GM23248 (cell line): Measurements from ENCODE around the gene PRSS33. TPM values are rescaled to one million over a fixed set of nuclear protein-coding genes. Genes with fewer than 3 reads are reported as not detected.

Experiments used
- DNase-seq: peaks from one replicate; pipeline ENCODE4 v3.0.0-alpha.2; 2015
- H2AFZ ChIP-seq: fragments of 200-600 bp; sonication (generic); 2 replicates; pipeline ENCODE4 v1.6.1; 2016; ENCODE audit warnings: antibody characterized with exemption
- H3F3A ChIP-seq: fragments of 200-600 bp; sonication (generic); 2 replicates; pipeline ENCODE4 v1.6.1; 2016; ENCODE audit warnings: mild to moderate bottlenecking, antibody characterized with exemption, mixed run types; ENCODE audit not compliant: insufficient read depth
- H3K27ac ChIP-seq: fragments of 200-600 bp; sonication (generic); 2 replicates; pipeline ENCODE4 v1.5.1; 2016; ENCODE audit warnings: mild to moderate bottlenecking
- H3K27me3 ChIP-seq: fragments of 200-600 bp; sonication (generic); replicated peaks from 2 replicates; pipeline ENCODE4 v1.6.1; 2016; ENCODE audit warnings: mild to moderate bottlenecking; ENCODE audit not compliant: insufficient read depth
- H3K36me3 ChIP-seq: fragments of 200-600 bp; sonication (generic); 2 replicates; pipeline ENCODE4 v1.6.1; 2016; ENCODE audit warnings: low read depth, mild to moderate bottlenecking
- H3K4me1 ChIP-seq: fragments of 200-600 bp; sonication (generic); 2 replicates; pipeline ENCODE4 v1.6.1; 2016; ENCODE audit warnings: mild to moderate bottlenecking; ENCODE audit not compliant: insufficient read depth
- H3K4me2 ChIP-seq: fragments of 200-600 bp; sonication (generic); one replicate; pipeline ENCODE4 v1.6.1; 2016; ENCODE audit warnings: mild to moderate bottlenecking; ENCODE audit not compliant: unreplicated experiment
- H3K4me3 ChIP-seq: fragments of 200-600 bp; sonication (generic); 2 replicates; pipeline ENCODE4 v1.5.1; 2016; ENCODE audit warnings: mild to moderate bottlenecking
- H3K79me2 ChIP-seq: fragments of 200-600 bp; sonication (generic); 2 replicates; pipeline ENCODE4 v1.6.1; 2016; ENCODE audit warnings: mild to moderate bottlenecking; ENCODE audit not compliant: insufficient read depth
- H3K9ac ChIP-seq: fragments of 200-600 bp; sonication (generic); 2 replicates; pipeline ENCODE4 v1.6.1; 2016; ENCODE audit warnings: mild to moderate bottlenecking
- H3K9me2 ChIP-seq: fragments of 200-600 bp; sonication (generic); 2 replicates; pipeline ENCODE4 v1.6.1; 2016; ENCODE audit warnings: mixed run types, mild to moderate bottlenecking, moderate library complexity; ENCODE audit not compliant: insufficient read depth
- H3K9me3 ChIP-seq: fragments of 200-600 bp; sonication (generic); one replicate; pipeline ENCODE4 v1.6.1; 2017; ENCODE audit warnings: low read depth
- H4K20me1 ChIP-seq: fragments of 200-600 bp; sonication (generic); 2 replicates; pipeline ENCODE4 v1.6.0; 2016; ENCODE audit not compliant: insufficient read depth
- EZH2 ChIP-seq: fragments of 200-600 bp; sonication (generic); IDR thresholded peaks from 2 replicates; pipeline ENCODE4 v1.6.1; 2018; ENCODE audit warnings: antibody characterized with exemption, mild to moderate bottlenecking; ENCODE audit not compliant: insufficient read depth, poor library complexity, severe bottlenecking
- EZH2phosphoT487 ChIP-seq: fragments of 200-600 bp; sonication (generic); IDR thresholded peaks from 2 replicates; pipeline ENCODE4 v1.6.1; 2018; ENCODE audit warnings: antibody characterized with exemption, moderate library complexity, mild to moderate bottlenecking, low read depth; ENCODE audit not compliant: insufficient read depth
- WGBS, 2 experiments: methylation state at CpG; one replicate each; pipeline ENCODE4 v1.1.6; 2015 to 2017; ENCODE audit warnings: low lambda C conversion rate in 2 of 2, low coverage in 1 of 2; ENCODE audit errors: missing lambda C conversion rate in 2 of 2; 5-methylcytosine and 5-hydroxymethylcytosine counted together
- in situ Hi-C: fragments of 300-500 bp; cut with MboI; formaldehyde crosslinking; loops from 2 replicates; pipeline ENCODE4 v1.15.0; 2020
- polyA plus RNA-seq: library from polyadenylated mRNA; unstranded; fragments of >200 nt; fragmentation: Nextera tagmentation; extraction: Ambion mirVana; gene quantifications from 2 replicates; pipeline ENCODE4 v1.2.1, GENCODE V29; 2016
- total RNA-seq: library from RNA; depleted of rRNA; stranded (reverse); fragments of >200 nt; shearing (Covaris generic); gene quantifications from 2 replicates; pipeline ENCODE4 v1.2.3, GENCODE V29; 2014

The PRSS33 gene
- total and polyA plus RNA-seq, 2 experiments from 2014 or later: not detected

- no peak within 1 kb of the TSS for H2AFZ ChIP-seq
- H3K4me1 ChIP-seq: no peaks in the 10 kb centered on the region
- no peaks in the 10 kb centered on the region for H3K9me3 ChIP-seq
- TF ChIP-seq EZH2 (no peak), EZH2phosphoT487 (no peak)
- in situ Hi-C loops: no loop called here
- no peaks in the 10 kb centered on the region for H3F3A ChIP-seq
- WGBS, 2 experiments: 53 to 56% methylated on average over 19 to 28 of the region's 28 CpGs
- H3K4me3 ChIP-seq: no peak within 1 kb of the TSS
- no peak within 1 kb of the TSS for H3K9ac ChIP-seq
- H3K9me2 ChIP-seq: no peaks in the 10 kb centered on the region
- no peaks in the 10 kb centered on the region for H3K36me3 ChIP-seq
- no peak within 1 kb of the TSS for H3K27ac ChIP-seq
- H4K20me1 ChIP-seq: no peaks in the 10 kb centered on the region
- H3K27me3 ChIP-seq: peaks cover 41% of the 10 kb centered on the region
- H3K4me2 ChIP-seq: no peak within 1 kb of the TSS
- no peak for DNase-seq
- no peaks in the 10 kb centered on the region for H3K79me2 ChIP-seq
Observed at GRCh38 chr16:2816751-2817339, 29.5 kb upstream of the PRSS33 start, which contains the start of gene PRSS21. Gene PRSS21, plus strand, starts transcription at chr16:2817237. Its CDS starts 32 bp downstream, at chr16:2817269.

- Histone ChIP-seq H3K36me3 (no peaks in the 10 kb centered on the region), H3K4me3 (no peak overlapping the region), H3K27ac (no peak overlapping the region), H3K4me1 (no peaks in the 10 kb centered on the region), H3K27me3 (peaks cover 43% of the 10 kb centered on the region; the same call in 1 of the 2 replicates), H3F3A (no peaks in the 10 kb centered on the region), H3K9me2 (no peaks in the 10 kb centered on the region), H3K9ac (no peak overlapping the region), H4K20me1 (no peaks in the 10 kb centered on the region), H2AFZ (no peak overlapping the region), H3K79me2 (no peaks in the 10 kb centered on the region), H3K4me2 (no peak overlapping the region), H3K9me3 (no peaks in the 10 kb centered on the region)
- 61 to 67% methylated on average over 7 to 10 of the region's 10 CpGs for WGBS, 2 experiments
- no peak for DNase-seq
- TF ChIP-seq EZH2 (no peak), EZH2phosphoT487 (no peak)
- in situ Hi-C loops: no loop called here
Observed at GRCh38 chr16:2815299-2815771, 28.0 kb upstream of the PRSS33 start.

- Histone ChIP-seq H4K20me1 (no peaks in the 10 kb centered on the region), H3K4me1 (no peaks in the 10 kb centered on the region), H3K4me3 (no peak overlapping the region), H3K9ac (no peak overlapping the region), H3K9me3 (no peaks in the 10 kb centered on the region), H3K4me2 (no peak overlapping the region), H3F3A (no peaks in the 10 kb centered on the region), H3K27ac (no peak overlapping the region), H2AFZ (no peak overlapping the region), H3K36me3 (no peaks in the 10 kb centered on the region), H3K27me3 (peaks cover 43% of the 10 kb centered on the region; the same call in 1 of the 2 replicates), H3K9me2 (no peaks in the 10 kb centered on the region), H3K79me2 (no peaks in the 10 kb centered on the region)
- in situ Hi-C loops: no loop called here
- WGBS, 2 experiments: 62 to 63% methylated on average over 17 to 20 of the region's 20 CpGs
- DNase-seq: no peak
- no peak for TF ChIP-seq EZH2phosphoT487
- TF ChIP-seq EZH2: no peak
Observed at GRCh38 chr16:2814551-2815298, 27.4 kb upstream of the PRSS33 start.

- H3K4me3 ChIP-seq: no peak overlapping the region
- no peaks in the 10 kb centered on the region for H3F3A ChIP-seq
- WGBS, 2 experiments: 19% methylated on average over 6 to 7 of the region's 7 CpGs
- no peaks in the 10 kb centered on the region for H3K9me2 ChIP-seq
- H3K9me3 ChIP-seq: no peaks in the 10 kb centered on the region
- H2AFZ ChIP-seq: no peak overlapping the region
- H3K9ac ChIP-seq: no peak overlapping the region
- TF ChIP-seq EZH2 (no peak), EZH2phosphoT487 (no peak)
- H3K79me2 ChIP-seq: no peaks in the 10 kb centered on the region
- H3K4me1 ChIP-seq: no peaks in the 10 kb centered on the region
- peaks cover 39% of the 10 kb centered on the region; the same call in 1 of the 2 replicates for H3K27me3 ChIP-seq
- in situ Hi-C loops: no loop called here
- no peaks in the 10 kb centered on the region for H4K20me1 ChIP-seq
- no peak overlapping the region for H3K27ac ChIP-seq
- no peaks in the 10 kb centered on the region for H3K36me3 ChIP-seq
- DNase-seq: no peak
- no peak overlapping the region for H3K4me2 ChIP-seq
Observed at GRCh38 chr16:2813771-2814221, 26.4 kb upstream of the PRSS33 start.
